GDM1 (cell line): ENCODE results near the gene SYTL5.

Experiments
- DNase-seq: peaks from one replicate; lab custom pipeline; 2025; lab: John Stamatoyannopoulos, UW

The SYTL5 gene

GRCh38 chrX:38089173-38089982 is 83.0 kb downstream of the SYTL5 start:
- no peak for DNase-seq

GRCh38 chrX:38095971-38096529 is 89.7 kb downstream of the SYTL5 start:
- no peak for DNase-seq

GRCh38 chrX:38099688-38100087 is 93.3 kb downstream of the SYTL5 start:
- no peak for DNase-seq

- no peak for DNase-seq
These were observed 95.9 kb downstream of the SYTL5 start for GRCh38 chrX:38102240-38102639.

GRCh38 chrX:38102875-38103274 is 96.5 kb downstream of the SYTL5 start:
- DNase-seq = no peak

- DNase-seq = no peak
These were observed 97.8 kb downstream of the SYTL5 start for GRCh38 chrX:38103857-38104812.

GRCh38 chrX:38105216-38105725 is 98.9 kb downstream of the SYTL5 start:
- no peak for DNase-seq

GRCh38 chrX:38106991-38107655 is 100.8 kb downstream of the SYTL5 start:
- no peak for DNase-seq

- DNase-seq = no peak
These were observed 102.0 kb downstream of the SYTL5 start for GRCh38 chrX:38108364-38108763.

GRCh38 chrX:38109042-38109898 is 102.9 kb downstream of the SYTL5 start:
- no peak for DNase-seq

- DNase-seq = no peak
These were observed 103.9 kb downstream of the SYTL5 start for GRCh38 chrX:38110231-38110630.

- DNase-seq = no peak
These were observed 104.8 kb downstream of the SYTL5 start for GRCh38 chrX:38111196-38111595.

GRCh38 chrX:38112566-38112965 is 106.2 kb downstream of the SYTL5 start:
- no peak for DNase-seq

GRCh38 chrX:38116706-38117105 is 110.4 kb downstream of the SYTL5 start:
- no peak for DNase-seq

- no peak for DNase-seq
These were observed 111.1 kb downstream of the SYTL5 start for GRCh38 chrX:38117485-38117884.

- no peak for DNase-seq
These were observed 117.6 kb downstream of the SYTL5 start for GRCh38 chrX:38124000-38124399.

- DNase-seq = no peak
These were observed 119.8 kb downstream of the SYTL5 start for GRCh38 chrX:38126179-38126578.

GRCh38 chrX:38127961-38128360 is 121.6 kb downstream of the SYTL5 start:
- DNase-seq = no peak

GRCh38 chrX:38129366-38129765 is 123.0 kb downstream of the SYTL5 start:
- DNase-seq = no peak

GRCh38 chrX:38138157-38138891 is 132.0 kb downstream of the SYTL5 start:
- no peak for DNase-seq
